HG02798 (cell line): Measurements from ENCODE around the gene TAF5.
"Not testable (repeated sequence)": the region's sequence is repeated elsewhere in the genome, so short reads cannot be mapped to it uniquely, and the experiment has no call there.

Experiments used
- ATAC-seq: cut with Tn5 transposase; IDR thresholded peaks from one replicate; pipeline ENCODE4 v1.9.1; 2021; ENCODE audit warnings: mild to moderate bottlenecking; ENCODE audit not compliant: unreplicated experiment, poor library complexity

TAF5 gene

DNA sequence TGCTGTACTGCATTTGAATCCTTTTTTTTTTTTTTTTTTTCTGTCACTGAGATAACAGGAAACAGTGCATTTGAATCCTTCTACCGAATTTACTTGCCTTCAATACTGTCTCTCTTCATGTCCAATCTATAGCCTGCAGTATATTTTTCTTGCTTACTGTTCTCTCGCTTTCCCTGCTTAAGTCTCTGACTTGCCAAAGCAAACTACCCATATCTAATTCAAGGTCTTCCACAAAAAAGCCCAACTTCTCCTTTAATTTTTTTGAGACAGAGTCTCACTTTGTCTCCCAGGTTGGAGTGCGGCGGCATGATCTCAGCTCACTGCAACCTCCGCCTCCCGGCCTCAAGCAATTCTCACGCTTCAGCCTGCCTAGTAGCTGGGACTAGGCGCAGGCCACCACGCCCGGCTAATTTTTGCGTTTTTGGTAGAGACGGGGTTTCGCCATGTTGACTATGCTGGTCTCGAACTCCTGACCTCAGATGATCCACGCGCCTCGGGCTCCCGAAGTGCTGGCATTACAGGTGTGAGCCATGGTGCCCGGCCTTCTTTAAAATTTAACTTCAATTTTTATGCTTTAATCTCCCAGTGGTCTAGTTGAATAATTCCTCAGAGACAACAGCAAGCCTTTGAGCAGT lies 29.5 kb downstream of the TAF5 start:
- no peak for ATAC-seq

GRCh38 chr10:103413564-103413963 lies 45.8 kb downstream of the TAF5 start:
- no peak for ATAC-seq

- ATAC-seq, result no peak
These were observed 47.8 kb downstream of the TAF5 start for GRCh38 chr10:103415581-103415980.

- ATAC-seq, result no peak
These were observed 48.8 kb downstream of the TAF5 start for GRCh38 chr10:103416436-103417147.

GRCh38 chr10:103417148-103417469 lies 49.3 kb downstream of the TAF5 start:
- ATAC-seq, result not testable (repeated sequence)

DNA sequence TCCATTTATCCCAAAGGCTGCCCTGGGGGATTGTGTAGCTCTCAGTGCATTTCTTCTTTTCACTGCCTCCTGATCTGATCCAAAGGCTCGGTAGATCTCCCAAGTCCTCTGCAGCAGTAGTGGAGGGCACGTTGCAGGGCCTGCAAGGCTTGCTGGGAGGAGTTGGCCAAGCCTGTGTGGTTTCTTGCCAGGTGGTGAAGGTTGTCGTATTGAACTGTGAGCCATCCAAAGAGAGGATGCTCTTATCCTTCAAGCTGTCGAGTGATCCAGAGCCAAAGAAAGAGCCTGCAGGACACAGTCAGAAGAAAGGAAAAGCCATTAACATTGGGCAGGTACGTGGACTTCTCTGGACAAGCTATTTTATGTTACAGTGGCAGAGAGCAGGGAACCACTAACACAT lies 49.8 kb downstream of the TAF5 start:
- ATAC-seq, result no peak

DNA sequence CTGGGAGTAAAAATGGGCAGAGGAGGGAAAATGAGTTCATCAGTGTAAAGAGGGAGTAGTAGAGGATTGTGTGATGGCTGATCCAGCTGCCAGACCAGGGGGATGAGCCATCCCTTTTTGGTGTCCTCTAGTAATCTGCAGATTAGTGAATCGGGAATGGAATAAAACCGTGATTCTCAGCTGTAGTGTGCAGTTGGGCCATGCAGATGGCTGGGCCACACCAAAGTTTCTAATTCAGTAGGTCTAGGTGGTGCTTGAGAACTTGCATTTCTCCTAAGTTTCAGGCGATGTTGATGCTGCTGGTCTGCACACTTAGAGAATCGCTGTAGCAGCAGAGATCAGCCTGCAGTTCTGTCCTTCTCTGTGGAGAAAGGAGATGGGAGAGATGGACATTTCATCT lies 51.3 kb downstream of the TAF5 start:
- ATAC-seq, result no peak

DNA sequence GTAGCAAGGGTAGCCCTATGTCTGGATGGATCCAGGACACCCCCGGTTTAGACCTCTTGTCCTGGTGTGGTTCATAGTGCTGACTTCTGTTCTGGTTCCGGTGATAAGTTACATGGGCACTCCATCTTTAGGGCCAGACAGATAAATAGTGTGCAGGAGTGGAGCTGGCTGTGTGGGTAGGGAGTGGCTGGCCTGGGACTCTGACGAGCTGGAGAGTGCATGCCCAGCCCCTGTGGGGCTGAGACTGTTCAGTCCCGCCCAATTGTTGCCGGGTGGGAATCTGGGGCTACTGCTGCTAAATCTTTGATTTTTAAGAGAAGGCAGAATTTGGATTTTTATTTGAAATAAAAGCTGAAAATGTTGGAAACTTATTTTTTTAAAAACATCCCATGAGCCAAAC lies 56.0 kb downstream of the TAF5 start:
- ATAC-seq, result no peak

- ATAC-seq, result no peak
These were observed 60.1 kb downstream of the TAF5 start for GRCh38 chr10:103427866-103428265.

DNA sequence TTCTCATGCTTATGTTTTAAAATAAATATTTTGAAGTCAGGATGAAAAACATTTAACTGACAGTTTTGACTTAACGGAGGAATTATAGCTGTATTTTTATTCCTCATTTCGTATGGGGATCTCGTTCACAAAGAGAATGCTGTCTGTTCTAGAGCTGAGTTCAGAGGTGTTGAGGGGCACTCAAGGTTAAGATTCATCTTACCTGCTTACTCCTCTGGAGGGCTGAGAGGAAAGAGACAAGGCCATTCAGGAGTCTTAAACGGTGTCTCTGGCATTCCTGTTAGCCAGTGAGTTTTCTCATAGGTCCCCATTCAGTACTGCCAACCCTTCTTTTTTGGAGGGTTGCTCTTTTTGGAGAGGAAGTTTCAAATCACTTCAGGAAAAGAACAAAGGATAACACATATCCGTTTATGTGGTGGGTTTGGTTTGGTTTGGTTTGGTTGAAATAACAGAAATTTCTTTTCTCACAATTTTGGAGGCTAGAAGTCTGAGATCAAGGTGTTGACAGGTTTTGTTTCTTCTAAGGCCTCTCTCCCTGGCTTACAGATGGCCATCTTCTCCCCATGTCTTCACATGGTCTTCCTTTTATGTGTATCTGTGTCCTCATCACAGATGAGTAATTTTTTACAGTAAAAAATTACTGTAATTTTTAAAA lies 61.3 kb downstream of the TAF5 start:
- no peak for ATAC-seq

GRCh38 chr10:103429647-103430046 lies 61.9 kb downstream of the TAF5 start:
- ATAC-seq, result no peak

DNA sequence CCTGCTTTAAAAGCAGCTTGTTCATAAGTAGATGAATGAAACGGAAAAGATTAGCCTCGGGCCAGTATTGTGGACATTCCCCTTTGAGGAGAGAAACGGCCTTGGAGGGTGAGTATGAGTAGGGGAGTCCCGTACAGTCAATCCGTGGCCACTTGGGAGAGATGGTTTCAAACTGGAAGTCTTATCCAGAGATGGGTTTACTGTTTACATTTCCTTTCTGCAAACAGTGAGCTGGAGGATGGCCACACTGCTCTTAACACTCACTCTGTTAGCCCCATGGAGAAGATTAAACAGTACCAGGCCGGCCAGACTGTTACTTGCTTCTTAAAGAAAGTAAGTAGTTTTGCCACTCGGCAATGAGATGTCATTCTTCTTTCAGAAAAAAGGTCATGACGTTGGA lies 64.1 kb downstream of the TAF5 start:
- ATAC-seq, result no peak

- no peak for ATAC-seq
These were observed 66.1 kb downstream of the TAF5 start for GRCh38 chr10:103433858-103434257.
